ENCODE results near the gene CLEC4G.

Gene CLEC4G

DNA sequence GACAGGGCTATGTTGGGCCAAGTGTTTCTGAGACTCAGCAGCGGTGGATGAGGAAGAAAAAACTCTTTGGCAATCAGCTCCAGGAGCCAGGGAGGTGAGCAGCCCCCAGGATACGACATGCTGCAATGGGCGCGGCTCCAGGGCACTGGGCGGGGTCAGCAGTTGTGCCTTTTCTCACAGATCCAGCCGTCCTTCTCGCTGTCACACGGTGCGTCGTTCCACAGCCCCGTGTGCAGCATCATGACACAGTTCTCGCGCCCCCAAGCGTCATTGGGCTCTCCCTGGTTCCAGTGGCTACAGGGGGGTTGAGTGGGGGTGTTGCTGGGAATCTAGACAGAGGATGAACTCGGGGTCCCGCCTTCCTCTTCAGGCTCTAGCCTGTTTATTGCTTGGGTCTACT, 2.7 kb downstream of the CLEC4G start:
- DNase-seq (ENCODE audit: low read depth) = no peak

DNA sequence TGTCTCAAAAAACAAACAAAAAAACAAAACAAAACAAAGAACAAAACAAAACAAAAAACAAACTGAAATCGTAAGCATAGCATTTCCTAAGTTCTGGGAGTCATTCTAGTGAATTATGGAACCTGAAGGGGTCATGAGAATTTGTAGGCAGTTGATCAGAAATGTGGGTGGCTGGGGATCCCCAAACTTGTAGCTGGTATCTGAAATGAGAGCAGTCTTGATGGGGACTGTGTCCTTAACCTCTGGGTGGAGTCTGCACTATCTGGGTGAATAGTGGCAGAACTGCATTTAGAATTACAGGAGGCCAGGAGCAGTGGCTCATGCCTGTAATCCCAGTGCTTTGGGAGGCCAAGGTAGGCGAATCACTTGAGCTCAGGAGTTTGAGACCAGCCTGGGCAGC, 6.1 kb downstream of the CLEC4G start:
- no peak for DNase-seq (ENCODE audit: low read depth)

DNA sequence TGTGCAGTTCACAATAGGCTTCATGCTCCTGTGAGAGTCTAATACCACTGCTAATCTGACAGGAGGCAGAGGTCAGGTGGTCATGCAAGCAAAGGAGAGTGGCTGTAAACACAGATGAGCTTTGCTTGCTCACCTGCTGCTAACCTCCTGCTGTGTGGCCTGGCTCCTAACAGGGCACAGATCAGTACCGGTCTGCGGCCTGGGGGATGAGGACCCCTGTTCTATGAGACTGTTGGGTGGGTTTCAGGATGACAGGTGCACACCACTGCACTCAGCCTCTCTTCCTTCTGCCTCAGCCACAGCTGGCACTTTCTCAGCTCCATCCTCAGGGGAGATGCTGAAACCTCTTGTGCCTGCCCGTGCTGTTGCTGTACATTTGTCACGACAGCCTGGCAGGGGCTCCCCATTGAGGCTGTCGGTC, 9.7 kb downstream of the CLEC4G start:
- no peak for DNase-seq (ENCODE audit: low read depth)

DNA sequence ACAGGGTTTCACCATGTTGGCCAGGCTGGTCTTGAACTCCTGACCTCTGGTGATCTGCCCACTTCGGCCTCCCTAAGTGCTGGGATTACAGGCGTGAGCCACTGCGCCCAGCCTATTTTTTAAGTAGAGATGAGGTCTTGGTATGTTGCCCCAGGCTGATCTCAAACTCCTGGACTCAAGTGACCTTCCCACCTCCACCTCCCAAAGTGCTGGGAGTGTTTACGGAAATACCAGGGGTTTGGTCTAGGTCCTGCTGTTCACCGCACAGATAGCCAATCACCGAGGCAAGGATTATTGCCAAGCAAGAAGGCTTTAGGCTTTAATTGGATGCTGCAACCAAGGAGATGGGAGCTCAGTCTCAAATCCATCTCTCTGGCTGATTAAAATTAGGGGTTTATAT, 11.6 kb downstream of the CLEC4G start:
- DNase-seq (ENCODE audit: low read depth) = no peak

DNA sequence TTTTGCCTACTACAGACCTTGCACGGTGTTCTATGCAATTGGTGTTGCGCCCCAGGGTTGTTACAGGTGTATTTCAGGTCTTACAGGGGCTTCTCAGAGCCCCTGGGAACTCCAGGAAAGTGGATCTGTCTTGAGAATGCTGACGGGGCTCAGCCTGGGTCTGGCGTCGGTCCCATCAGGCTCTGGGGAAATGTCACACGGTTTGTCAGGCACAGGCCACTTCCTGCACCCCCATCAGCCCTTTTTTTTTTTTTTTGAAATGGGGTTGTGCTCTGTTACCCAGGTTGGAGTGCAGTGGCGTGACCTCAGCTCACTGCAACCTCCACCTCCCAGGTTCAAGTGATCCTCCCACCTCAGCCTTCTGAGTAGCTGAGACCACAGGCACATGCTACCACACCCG, 13.2 kb downstream of the CLEC4G start:
- no peak for DNase-seq (ENCODE audit: low read depth)

DNA sequence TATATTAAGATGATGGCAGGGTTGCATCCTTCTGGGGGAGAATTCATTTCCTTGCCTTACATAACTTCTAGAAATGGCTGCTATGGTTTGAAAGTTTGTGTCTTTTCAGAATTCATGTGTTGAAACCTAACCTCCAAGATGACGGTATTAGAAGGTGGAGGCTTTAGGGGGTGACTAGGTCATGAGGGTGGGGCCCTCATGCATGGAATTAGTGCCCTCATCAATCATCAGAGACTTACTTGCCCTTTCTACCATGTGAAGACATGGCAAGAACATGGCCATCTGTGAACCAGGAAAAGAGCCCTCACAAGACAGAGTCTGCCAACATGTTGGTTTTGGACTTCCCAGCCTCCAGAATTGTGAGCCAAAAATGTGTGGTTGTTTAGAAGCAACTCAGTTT, 15.1 kb downstream of the CLEC4G start:
- no peak for DNase-seq (ENCODE audit: low read depth)

DNA sequence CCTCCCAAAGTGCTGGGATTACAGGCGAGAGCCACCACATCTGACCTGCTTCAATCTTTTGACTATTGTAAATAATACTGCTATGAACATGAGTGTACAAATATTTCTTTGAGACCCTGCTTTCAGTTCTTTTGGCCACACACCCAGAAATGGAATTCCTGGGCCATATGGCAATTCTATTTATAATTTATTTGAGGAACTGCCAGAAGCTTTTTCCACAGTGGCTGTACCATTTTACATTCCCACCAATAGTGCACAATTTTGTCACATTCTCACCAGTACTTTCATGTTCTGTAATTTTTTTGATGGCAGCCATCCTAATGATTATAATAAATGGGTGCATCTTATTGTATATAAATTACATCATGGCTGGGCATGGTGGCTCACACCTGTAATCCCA, 16.2 kb downstream of the CLEC4G start:
- no peak for DNase-seq (ENCODE audit: low read depth)

DNA sequence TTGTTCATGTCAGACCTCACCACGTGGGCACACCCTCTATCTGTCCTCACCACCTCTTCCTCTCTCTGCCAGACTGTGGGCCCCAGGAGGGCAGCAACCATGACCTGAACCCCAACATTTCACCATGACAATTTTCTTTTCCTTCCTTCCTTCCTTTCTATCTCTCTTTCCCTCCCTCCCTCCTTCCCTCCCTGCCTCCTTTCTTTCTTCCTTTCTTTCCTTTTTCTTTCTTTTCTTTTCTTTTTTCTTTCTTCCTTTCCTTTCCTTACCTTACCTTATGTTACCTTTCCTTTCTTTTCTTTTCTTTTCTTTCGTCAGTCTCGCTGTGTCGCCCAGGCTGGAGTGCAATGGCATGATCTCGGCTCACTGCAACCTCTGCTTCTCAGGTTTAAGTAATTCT, 21.3 kb downstream of the CLEC4G start:
- no peak for DNase-seq (ENCODE audit: low read depth)

DNA sequence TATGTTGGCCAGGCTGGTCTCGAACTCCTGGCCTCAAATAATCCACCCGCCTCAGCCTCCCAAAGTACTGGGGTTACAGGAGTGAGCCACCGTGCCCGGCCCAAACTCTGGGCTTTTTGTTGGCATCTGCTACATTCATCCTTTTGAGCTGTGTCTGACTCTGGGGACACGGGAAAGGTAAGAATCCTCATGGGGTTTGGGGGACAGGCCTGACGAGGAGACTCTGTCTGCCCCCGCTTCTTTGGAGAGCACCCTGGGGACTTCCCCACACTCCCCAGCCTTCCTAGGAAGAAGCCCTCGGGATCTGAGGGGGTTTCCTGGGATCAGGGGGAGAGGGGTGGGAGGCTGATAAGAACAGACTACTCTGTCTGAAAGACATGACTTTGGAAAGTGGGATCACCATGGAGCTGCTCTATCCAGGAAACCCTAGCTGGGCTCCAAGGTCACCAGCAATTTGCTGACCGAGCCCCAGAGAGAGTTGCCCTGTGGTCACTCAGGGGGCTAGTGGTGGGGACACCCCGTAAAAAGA, 21.9 kb downstream of the CLEC4G start:
- DNase-seq (ENCODE audit: low read depth) = no peak

DNA sequence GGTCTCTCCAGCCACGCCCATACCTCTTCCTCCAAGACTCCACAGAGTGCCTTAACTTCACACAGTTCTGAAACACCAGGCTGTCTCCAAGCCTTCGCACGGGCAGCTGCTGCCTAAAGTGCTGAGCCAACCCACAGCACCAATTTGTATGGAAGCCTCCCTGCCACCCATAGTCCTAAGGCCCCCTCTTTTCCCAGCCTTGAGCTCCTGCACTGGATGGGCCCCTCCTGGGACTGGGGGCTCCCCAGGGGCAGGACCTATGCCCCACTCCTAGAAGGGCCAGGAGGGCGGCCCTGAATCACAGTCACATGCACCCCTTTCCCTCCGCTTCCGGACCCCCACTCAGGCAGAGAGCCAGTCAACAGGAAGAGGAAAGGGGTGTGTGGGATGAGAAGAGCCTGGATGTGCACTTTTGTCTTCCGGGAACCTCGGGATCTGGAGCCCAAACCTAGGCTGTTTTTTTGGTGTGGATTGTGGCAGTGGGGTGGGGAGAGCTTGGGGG, 24.9 kb downstream of the CLEC4G start:
- no peak for DNase-seq (ENCODE audit: low read depth)

DNA sequence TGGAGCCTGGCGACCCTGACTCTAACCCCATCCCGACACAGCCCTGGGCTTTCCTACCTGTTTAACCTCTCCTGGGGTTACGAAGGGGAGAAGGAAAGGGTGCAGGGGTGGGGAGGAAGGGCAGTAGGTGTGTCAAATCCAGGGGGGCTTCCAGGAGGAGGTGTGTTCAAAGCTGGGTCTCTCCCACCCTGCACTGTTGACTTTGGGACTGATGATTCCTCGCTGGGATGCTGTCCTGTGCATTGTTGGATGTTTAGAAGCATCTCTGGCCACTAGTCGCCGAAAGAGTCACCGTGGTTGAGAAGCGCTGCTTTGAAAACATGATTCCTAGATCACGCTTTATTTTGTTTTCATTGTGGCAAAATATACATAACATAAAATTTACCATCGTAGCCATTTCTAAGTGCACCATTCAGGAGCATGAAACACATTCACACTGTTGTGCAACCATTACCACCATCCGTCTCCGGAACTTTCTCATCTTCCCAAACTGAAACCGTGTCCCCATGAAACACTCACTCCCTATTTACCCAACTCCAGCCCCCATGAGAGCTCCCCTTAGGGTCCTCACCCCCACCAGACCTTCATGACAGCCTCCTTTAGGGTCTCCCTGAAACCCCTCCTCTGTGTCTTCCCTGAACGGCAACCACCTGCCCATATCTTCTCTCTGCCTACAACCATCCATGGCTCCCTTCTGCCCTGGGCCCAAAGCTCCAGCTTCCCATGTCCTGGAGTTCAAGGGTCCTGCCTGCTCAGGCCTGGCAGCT, 25.5 kb downstream of the CLEC4G start:
- DNase-seq (ENCODE audit: low read depth) = no peak

DNA sequence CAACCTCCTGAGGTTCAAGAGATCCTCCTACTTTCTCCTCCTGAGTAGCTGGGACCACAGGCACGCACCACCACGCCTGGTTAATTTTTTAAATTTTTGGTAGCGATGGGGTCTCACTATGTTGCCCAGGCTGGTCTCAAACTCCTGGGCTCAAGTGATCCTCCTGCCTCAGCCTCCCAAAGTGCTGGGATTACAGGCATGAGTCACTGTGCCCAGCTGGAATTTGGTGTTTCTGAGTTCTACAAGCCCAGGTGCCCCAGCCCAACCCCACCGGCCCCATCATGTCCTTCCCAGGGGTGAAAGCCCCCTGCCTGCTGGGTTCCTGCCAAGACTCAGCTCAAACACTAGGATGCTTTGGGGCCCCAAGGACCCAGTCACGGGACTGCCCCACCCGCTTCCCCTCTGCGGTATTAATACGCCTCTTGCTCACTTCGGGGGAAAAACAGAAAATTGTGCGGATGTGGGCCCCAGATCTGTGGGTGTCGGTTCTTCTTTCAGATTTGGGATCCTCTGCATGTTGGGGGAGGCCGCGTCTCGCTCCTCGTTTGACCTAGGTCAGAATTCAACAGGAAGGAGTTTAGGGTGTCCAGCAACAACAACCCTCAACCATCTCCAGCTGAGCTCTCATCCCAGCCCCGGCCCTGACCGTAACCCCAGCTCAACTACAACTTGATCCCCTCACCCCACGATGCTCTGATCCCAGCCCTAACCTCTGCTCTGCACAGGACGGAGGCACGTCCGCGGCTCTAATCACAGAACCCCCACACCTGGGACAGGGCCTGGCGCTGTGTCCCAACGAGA, 26.3 kb downstream of the CLEC4G start:
- DNase-seq (ENCODE audit: low read depth) = no peak

DNA sequence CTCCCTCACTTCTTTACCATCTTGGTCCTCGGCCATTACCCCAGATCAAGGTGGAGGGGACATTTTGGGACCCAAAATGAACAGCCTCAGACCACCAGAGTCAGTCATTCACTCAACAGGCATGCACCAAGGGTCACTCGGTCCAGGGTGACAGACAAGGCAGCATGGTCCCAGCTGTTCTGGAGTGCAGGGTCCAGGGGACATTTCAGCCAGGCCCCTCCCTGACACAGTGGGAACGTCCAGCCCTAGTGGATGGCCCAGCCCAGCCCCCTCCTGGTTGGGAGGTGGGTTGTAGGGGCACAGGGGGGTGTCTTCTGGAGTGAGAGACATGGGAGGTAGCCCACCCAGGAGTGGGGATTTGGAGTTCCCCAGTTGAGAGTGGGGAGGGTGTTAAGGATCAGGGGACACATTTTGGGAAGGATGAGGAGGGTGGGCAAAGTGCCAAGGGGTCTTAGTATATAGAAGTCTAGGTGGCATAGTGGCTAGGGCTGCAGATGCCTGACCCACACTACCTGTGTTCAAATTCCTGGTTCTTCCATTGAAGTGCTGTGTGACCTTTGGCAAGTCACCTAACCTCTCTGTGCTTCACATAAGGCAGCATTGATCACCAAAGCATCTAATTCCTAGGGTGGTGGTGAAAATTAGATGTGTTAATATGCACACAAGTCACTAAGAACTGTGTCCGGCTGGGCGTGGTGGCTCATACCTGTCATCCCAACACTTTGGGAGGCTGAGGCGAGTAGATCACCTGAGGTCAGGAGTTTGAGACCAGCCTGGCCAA, 27.4 kb downstream of the CLEC4G start:
- no peak for DNase-seq (ENCODE audit: low read depth)

DNA sequence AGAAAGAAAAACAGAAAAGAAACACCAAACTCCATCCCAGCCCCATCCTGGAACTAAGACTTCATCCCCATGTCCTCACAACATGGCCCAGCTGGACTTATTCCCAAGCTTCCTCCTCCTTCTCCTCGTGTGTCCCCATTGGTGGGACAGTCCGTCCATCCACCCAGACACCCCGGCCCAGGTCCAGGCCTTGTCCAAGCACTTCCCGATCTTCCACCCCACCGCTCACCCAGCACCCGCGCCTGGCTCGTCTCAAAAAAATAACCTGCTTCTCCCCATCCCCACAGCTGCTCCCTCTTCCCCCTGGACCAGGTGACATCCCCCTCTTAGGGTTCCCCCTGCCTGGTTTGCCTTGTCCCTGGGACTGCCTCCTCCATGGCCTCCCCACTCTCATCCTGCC, 28.6 kb downstream of the CLEC4G start:
- no peak for DNase-seq (ENCODE audit: low read depth)

DNA sequence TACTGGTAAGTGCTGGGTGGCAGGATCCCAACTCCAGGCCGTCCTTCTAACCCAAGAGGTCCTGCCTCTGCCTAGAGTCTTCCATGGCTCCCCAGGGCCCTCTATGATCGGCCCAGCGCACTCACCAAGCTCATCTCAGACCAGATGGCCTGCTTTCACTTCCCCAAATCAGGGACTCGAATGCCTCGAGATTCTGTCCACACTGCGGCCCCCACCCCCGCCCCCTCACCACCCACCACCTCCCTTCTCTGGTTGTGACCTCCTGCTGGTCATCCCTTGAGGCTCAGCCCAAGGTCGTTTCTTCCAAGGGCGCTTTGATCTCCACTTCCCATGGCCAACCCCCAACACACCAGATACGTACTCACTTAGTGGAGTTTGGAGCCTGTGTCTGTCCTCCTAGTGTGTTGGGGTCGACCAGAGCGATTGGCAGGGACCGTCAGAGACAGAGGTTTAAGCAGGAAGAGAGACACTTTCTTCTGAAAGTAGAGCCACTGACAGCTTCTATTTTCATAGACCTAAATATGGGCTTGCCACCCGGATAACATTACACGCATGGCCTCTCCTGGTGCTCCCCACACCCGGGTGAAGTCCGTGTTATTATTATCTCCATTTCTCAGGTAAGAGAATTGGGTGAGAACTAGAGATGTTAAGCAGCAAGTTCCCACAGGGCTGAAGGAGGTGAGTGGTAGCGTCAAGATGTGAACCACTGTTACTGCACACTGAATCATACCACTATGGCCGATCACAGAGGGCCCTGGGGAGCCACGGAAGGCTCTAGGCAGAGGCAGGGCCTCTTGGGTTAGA, 30.1 kb downstream of the CLEC4G start, which contains the start of gene FCER2:
Gene FCER2, minus strand, starts transcription at position 478 of the 804 bp plus-strand sequence. CDS start 2,371 bp downstream, outside the sequence.
- no peak for DNase-seq (ENCODE audit: low read depth)

DNA sequence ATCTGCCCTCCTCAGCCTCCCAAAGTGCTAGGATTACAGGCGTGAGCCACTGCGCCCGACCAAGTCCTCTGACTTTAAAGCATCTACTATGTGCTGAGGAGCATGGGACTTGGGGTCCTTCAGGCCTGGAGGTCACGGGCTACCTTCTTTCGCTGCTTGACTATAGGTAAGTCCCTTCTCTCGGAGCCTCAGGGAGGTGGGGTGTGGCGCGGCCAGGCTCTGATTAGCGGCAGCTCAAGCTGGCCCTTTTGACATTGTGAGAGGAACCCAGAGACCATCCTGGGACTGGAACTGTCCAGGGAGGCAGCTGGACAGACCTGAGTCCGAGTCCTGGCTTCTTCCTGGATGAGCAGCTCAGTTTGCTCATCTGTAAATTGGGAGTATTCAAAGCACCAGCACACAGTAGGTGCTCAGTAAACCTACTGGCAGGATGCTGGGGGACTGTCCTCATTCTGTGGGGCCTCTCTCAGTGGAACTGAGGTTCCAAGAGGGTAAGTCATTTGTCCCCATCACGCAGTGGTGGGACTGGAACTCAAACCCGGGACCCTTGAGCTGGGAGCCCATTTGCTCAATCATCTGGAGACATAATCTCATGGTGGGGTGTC, 30.8 kb downstream of the CLEC4G start:
- no peak for DNase-seq (ENCODE audit: low read depth)

DNA sequence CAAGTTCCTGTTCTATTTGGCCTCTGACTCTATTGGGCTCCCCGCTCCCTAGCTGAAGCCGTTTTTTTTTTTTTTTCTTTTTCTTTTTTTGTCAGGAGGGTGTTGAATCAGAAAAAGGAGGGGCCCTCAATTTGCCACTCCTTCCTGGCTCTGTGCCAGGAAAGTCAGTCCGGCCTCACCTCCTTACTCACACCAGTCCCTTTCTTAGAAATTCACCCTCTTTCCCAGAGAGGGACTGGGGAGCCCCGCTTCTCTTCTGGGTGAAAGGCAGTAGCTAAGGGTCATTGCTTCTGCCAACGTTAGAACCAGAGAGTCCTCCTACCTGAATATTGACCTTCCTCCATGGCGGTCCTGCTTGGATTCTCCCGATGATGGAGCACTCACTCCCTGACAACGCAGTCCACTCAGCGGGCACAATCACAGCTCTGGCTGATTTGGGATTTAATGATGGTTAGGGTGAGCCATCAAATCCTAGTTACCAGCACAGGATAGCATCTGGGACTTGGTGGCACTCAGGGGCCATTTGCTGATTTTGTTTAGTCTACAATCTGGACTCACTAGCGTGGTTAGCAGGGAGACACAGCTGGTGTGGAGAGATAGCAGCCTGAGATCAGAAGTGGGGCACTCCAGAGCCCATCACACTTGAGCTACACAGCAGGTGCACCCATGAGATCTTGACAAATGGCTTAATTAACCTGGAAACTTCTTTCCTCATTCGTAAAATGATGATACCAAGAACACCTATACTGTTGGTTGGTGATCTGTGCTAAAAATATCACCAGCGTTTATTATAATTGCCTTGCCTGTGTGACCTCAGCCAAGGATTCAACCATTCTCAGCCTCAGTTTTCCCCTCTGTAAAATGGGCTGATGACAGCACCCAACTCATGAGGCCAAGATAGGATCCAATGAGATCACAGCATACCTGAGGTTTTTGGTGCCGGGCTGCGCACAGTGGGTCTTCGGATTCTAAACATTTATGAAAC, 32.2 kb downstream of the CLEC4G start:
- DNase-seq (ENCODE audit: low read depth) = no peak

DNA sequence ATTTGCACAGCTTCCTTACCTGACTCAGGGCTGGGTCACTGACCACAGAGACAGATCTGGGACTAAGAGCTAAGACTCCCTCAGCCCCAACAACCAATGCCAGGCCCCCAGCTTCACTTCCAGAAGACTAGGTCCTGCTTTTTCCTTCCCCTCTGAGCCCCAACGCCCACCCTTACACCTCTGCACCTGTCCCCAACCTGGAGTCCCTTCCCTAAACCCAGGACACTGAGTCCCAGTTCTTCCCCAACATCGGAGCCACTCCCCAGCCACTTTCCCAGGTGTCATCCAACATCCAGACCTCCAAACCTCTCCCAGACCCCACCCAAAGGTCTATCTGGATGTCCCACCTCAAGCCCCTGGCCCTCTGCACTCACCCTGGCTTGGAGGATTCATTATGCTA, 32.9 kb downstream of the CLEC4G start:
- DNase-seq (ENCODE audit: low read depth) = no peak

DNA sequence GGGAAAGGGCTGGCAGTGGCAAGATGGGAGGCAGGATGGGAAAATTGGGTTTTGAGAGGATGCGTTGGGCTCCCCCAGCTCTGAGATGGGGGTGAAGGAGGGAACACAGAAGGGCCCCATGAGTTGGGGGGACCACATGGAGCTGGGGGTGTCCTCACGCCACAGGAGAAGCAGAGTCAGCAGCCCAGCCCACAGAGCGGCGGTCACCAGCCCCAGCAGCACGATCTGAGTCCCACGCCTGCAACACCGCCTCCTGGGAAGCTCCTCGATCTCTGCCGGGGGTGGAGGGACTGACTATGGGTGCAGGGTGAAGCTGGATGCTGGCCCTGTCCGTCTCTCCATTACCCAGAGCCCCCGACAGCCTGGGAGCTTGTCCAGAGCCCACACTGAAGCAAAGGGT, 33.3 kb downstream of the CLEC4G start:
- no peak for DNase-seq (ENCODE audit: low read depth)

All from CMK (cell line).